PC-3 (cell line): ENCODE data around the gene EVA1A. TPM values are rescaled to one million over a fixed set of nuclear protein-coding genes. Genes with fewer than 3 reads are reported as not detected.
A peak's percentile ranks its signal among the peaks of the same experiment; 100 is the strongest.

ENCODE experiments used
- ATAC-seq: fragments of 200-7000 bp; cut with Tn5 transposase; 2 replicates; pipeline ENCODE4 v1.9.1; 2020; ENCODE audit warnings: mild to moderate bottlenecking, moderate library complexity
- BruUV-seq: library from RNA; stranded (reverse); fragments of 400-500 nt; replicated peaks from 2 replicates; lab custom pipeline; 2021; lab: Mats Ljungman, UMichigan
- CTCF ChIA-PET: fragments of 300-600 bp; sonication (Branson Sonifier 250); formaldehyde crosslinking; loops from one replicate; lab custom pipeline; 2022; ENCODE audit warnings: antibody characterized with exemption; lab: Charles Lee
- POLR2A ChIA-PET: fragments of 300-600 bp; sonication (Branson Sonifier 250); formaldehyde crosslinking; loops from one replicate; lab custom pipeline; 2022; ENCODE audit warnings: antibody characterized with exemption; ENCODE audit not compliant: unreplicated experiment; lab: Charles Lee
- DNase-seq: peaks from one replicate; pipeline ENCODE4 v3.0.0-alpha.2; 2015
- H2AFZ ChIP-seq: fragments of 300-600 bp; sonication (generic); 2 replicates; pipeline ENCODE4 v1.6.0; 2016; ENCODE audit warnings: antibody characterized with exemption, low read length
- H3F3A ChIP-seq: fragments of 300-600 bp; sonication (generic); one replicate; pipeline ENCODE4 v1.6.0; 2017; ENCODE audit warnings: antibody characterized with exemption, low read length, control low read depth, mild to moderate bottlenecking; ENCODE audit not compliant: unreplicated experiment
- H3K27ac ChIP-seq: fragments of 300-600 bp; sonication (generic); 2 replicates; pipeline ENCODE4 v1.5.1; 2016; ENCODE audit warnings: mild to moderate bottlenecking, low read length
- H3K27me3 ChIP-seq: fragments of 300-600 bp; sonication (generic); 2 replicates; pipeline ENCODE4 v1.6.1; 2016; ENCODE audit warnings: low read length, mixed read lengths
- H3K36me3 ChIP-seq: fragments of 300-600 bp; sonication (generic); 2 replicates; pipeline ENCODE4 v1.6.1; 2016; ENCODE audit warnings: low read depth, mixed run types, low read length, mixed read lengths
- H3K4me1 ChIP-seq: fragments of 300-600 bp; sonication (generic); 2 replicates; pipeline ENCODE4 v1.5.1; 2016; ENCODE audit warnings: low read length; ENCODE audit not compliant: insufficient read depth
- H3K4me2 ChIP-seq: fragments of 300-600 bp; sonication (generic); 2 replicates; pipeline ENCODE4 v1.6.0; 2016; ENCODE audit warnings: low read length
- H3K4me3 ChIP-seq: fragments of 300-600 bp; sonication (generic); 2 replicates; pipeline ENCODE4 v1.5.1; 2016; ENCODE audit warnings: mild to moderate bottlenecking, low read length, mixed read lengths
- H3K79me2 ChIP-seq: fragments of 300-600 bp; sonication (generic); 2 replicates; pipeline ENCODE4 v1.6.1; 2017; ENCODE audit warnings: low read length, mixed read lengths
- H3K9ac ChIP-seq: fragments of 300-600 bp; sonication (generic); 2 replicates; pipeline ENCODE4 v1.6.0; 2016; ENCODE audit warnings: mild to moderate bottlenecking, low read length
- H3K9me2 ChIP-seq: fragments of 300-600 bp; sonication (generic); replicated peaks from 2 replicates; pipeline ENCODE4 v1.6.1; 2016; ENCODE audit warnings: mixed run types, low read length, mixed read lengths
- H3K9me3 ChIP-seq: fragments of 300-600 bp; sonication (generic); 2 replicates; pipeline ENCODE4 v1.6.1; 2016; ENCODE audit warnings: low read length, mixed read lengths
- H4K20me1 ChIP-seq: fragments of 300-600 bp; sonication (generic); 2 replicates; pipeline ENCODE4 v1.6.1; 2016; ENCODE audit warnings: low read length, mixed read lengths
- EZH2phosphoT487 ChIP-seq: fragments of 300-600 bp; sonication (generic); IDR thresholded peaks from 2 replicates; pipeline ENCODE4 v1.6.1; 2018; ENCODE audit warnings: mild to moderate bottlenecking, antibody characterized with exemption, low read length, borderline replicate concordance
- intact Hi-C: fragments of 100-400 bp; cut with micrococcal nuclease; formaldehyde crosslinking; loops from 2 replicates; pipeline ENCODE4 v1.9.0; 2023
- total RNA-seq: library from RNA; depleted of rRNA; stranded (reverse); fragments of >200 nt; gene quantifications from 2 replicates; pipeline ENCODE4 v1.2.3, GENCODE V29; 2014
- TF ChIP-seq, protein P1 (sequence below): fragments of 300-600 bp; sonication (generic); conservative IDR thresholded peaks from 2 replicates; pipeline ENCODE4 v1.5.1; 2017; ENCODE audit warnings: antibody characterized with exemption, low read depth, mild to moderate bottlenecking, low read length

EVA1A gene
- total RNA-seq, 1 experiment from 2014 or later, result 48.9 TPM

GRCh38 chr2:75466708-75467311 is 93.9 kb downstream of the EVA1A start:
- TF ChIP-seq, protein P1, sequence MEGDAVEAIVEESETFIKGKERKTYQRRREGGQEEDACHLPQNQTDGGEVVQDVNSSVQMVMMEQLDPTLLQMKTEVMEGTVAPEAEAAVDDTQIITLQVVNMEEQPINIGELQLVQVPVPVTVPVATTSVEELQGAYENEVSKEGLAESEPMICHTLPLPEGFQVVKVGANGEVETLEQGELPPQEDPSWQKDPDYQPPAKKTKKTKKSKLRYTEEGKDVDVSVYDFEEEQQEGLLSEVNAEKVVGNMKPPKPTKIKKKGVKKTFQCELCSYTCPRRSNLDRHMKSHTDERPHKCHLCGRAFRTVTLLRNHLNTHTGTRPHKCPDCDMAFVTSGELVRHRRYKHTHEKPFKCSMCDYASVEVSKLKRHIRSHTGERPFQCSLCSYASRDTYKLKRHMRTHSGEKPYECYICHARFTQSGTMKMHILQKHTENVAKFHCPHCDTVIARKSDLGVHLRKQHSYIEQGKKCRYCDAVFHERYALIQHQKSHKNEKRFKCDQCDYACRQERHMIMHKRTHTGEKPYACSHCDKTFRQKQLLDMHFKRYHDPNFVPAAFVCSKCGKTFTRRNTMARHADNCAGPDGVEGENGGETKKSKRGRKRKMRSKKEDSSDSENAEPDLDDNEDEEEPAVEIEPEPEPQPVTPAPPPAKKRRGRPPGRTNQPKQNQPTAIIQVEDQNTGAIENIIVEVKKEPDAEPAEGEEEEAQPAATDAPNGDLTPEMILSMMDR, result peak; percentile 81
- TF ChIP-seq EZH2phosphoT487, result no peak
- Histone ChIP-seq H3K36me3 (no peaks in the 10 kb centered on the region), H3K27ac (no peak overlapping the region), H3K79me2 (no peaks in the 10 kb centered on the region), H3K4me2 (no peak overlapping the region), H3F3A (no peaks in the 10 kb centered on the region), H3K27me3 (no peaks in the 10 kb centered on the region), H3K9me2 (no peaks in the 10 kb centered on the region), H4K20me1 (no peaks in the 10 kb centered on the region), H3K4me1 (no peaks in the 10 kb centered on the region), H3K9ac (no peak overlapping the region), H2AFZ (no peak overlapping the region), H3K4me3 (no peak overlapping the region), H3K9me3 (no peaks in the 10 kb centered on the region)
- DNase-seq, result peak; percentile 65
- POLR2A ChIA-PET, result no interaction called here
- no peak; the same call in 1 of the 2 replicates for ATAC-seq
- CTCF ChIA-PET, result interaction anchor here (0.7 to 2.8 kb wide), 5 partner anchors 60 to 174 kb away, joined by 3 to 17 read pairs (median 4); partner anchors contain the start of gene EVA1A
- intact Hi-C loops, result loop anchor here (10.0 kb wide), 1 partner anchor 248 kb away; the partner anchor contains the start of gene GCFC2
- BruUV-seq, result no TSS peak

DNA sequence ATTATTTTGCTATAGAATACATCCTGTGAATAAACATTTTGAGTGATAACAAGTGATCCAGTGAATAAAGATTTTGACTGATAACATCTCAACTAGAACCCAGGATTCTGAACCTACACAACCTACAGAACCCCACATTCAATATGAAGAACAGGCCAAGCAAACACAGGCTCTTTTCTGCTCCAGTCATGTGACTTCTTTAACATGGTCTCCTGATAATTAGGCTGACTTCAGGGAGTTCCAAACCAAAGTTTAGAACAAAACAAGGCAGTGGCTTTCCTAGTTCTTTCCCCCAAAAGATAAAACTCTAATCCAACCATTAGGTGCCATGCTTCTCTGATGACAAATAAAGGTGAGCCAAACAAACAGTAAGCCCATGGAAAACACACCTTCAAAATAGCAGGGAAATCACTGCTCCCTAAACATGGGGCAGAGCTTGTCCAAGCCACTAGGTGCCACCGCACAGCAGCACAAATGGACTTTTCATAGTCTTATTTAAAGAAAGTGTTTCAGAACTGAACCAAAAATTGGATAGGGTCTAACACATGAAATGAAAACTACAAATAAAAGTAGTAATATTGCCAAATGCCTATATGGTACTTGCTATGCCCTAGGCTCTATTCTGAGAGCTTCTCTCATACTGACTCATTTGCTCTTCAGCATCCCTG is 95.3 kb downstream of the EVA1A start:
- Histone ChIP-seq H3K79me2 (no peaks in the 10 kb centered on the region), H3K9me2 (no peaks in the 10 kb centered on the region), H4K20me1 (no peaks in the 10 kb centered on the region), H3K9me3 (no peaks in the 10 kb centered on the region), H3K4me3 (no peak overlapping the region), H2AFZ (no peak overlapping the region), H3K27me3 (no peaks in the 10 kb centered on the region), H3K9ac (no peak overlapping the region), H3F3A (no peaks in the 10 kb centered on the region), H3K36me3 (no peaks in the 10 kb centered on the region), H3K4me1 (no peaks in the 10 kb centered on the region), H3K4me2 (no peak overlapping the region), H3K27ac (no peak overlapping the region)
- ATAC-seq (peak; percentile 85), DNase-seq (peak; percentile 61)
- intact Hi-C loops, result loop anchor here (1.0 to 10.0 kb wide), 2 partner anchors 163 to 249 kb away; partner anchors contain the start of gene GCFC2
- CTCF ChIA-PET, result interaction anchor here (0.5 to 2.8 kb wide), 7 partner anchors 68 to 181 kb away, joined by 3 to 17 read pairs (median 4); partner anchors contain the start of gene MRPL19
- no peak for TF ChIP-seq EZH2phosphoT487
- TF ChIP-seq, protein P1, result peak; percentile 78
- POLR2A ChIA-PET, result no interaction called here
- no TSS peak for BruUV-seq
